ENCODE results near the gene ZNF335. TPM values are rescaled to one million over a fixed set of nuclear protein-coding genes. Genes with fewer than 3 reads are reported as not detected.

ZNF335 gene
- total and polyA plus RNA-seq, 12 donors, result 4.9 to 13.1 (median 7.3) TPM

DNA sequence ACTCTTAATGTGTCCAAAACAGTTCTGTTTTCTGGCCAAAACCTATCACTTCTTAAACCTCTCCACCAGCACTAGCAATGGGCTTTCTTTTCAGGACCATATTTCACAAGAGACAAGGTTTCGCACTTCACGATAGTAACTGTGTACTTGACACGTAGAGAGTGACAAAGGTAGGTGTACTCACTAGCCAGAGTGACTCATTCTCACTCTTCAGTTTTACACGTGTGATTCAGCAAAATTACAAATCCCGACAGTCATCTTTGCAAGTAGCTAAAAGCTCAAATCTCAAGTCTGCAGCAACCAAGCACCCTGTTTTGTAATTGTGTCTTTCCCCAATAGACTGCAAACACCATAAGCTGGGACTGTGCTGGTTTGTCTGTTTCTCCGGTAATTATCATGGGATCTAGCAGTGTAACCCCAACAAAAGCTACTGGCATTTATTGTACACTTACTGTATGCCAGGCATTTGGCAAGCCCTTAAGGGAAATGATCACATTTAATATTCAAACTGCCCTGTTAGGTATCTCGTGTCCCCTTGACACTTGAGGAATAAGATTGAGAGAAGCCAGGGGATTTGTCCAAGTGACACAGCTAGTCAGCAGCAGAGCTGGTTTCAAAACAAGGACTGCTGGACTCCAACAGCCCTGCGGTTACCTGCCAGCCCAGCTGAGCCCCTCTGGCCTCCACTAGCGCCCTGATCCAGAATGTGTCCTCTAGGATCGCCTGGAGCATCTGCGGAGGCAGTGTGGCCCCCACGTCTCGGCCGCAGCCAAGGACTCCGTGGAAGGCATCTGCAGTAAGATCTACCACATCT lies 27.6 kb downstream of the ZNF335 start:
- no peaks in the 10 kb centered on the region for H3K9me3 ChIP-seq
- H3K27me3 ChIP-seq, result no peaks in the 10 kb centered on the region
- H3K4me1 ChIP-seq, result peaks cover 0 to 38% (median 0%) of the 10 kb centered on the region in 9 donors
- WGBS, 2 donors, result 89 to 90% methylated on average over 15 of the region's 15 CpGs
- intact Hi-C loops (cut with DNase I), result loop anchor here in 1 of 10 donors (10.0 kb wide), 1 partner anchor 60 kb away; the partner anchor contains the start of genes SPATA25 and ZSWIM1
- peaks cover 0 to 100% (median 81%) of the 10 kb centered on the region in 9 donors for H3K36me3 ChIP-seq
- peak overlapping the region in 1 of 10 donors; percentile 36 for H3K27ac ChIP-seq
- ATAC-seq (no peak), DNase-seq (no peak)
- TF ChIP-seq, protein P1, sequence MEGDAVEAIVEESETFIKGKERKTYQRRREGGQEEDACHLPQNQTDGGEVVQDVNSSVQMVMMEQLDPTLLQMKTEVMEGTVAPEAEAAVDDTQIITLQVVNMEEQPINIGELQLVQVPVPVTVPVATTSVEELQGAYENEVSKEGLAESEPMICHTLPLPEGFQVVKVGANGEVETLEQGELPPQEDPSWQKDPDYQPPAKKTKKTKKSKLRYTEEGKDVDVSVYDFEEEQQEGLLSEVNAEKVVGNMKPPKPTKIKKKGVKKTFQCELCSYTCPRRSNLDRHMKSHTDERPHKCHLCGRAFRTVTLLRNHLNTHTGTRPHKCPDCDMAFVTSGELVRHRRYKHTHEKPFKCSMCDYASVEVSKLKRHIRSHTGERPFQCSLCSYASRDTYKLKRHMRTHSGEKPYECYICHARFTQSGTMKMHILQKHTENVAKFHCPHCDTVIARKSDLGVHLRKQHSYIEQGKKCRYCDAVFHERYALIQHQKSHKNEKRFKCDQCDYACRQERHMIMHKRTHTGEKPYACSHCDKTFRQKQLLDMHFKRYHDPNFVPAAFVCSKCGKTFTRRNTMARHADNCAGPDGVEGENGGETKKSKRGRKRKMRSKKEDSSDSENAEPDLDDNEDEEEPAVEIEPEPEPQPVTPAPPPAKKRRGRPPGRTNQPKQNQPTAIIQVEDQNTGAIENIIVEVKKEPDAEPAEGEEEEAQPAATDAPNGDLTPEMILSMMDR (IDR thresholded peaks at IDR 0.05), result no peak
- H3K4me3 ChIP-seq, result no peak overlapping the region

DNA sequence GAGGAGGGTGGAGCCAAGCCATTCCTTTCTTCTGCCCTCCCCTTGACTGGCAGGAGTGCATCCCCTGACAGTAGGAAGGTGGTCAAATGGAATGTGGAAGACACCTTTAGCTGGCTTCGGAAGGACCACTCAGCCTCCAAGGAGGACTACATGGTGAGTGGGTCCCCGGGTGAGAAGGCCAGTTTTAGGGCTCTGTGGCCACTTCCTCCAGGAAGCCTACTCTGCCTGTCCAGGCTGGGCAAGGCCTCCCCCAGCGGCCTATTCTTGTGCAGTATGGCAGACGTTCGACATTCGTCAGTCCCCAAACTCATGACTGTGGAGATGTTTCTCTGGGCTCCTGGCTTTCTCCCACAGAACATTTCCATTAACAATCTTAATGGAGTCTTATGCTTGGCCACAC lies 28.4 kb downstream of the ZNF335 start:
- intact Hi-C loops (cut with DNase I), result loop anchor here in 1 of 10 donors (10.0 kb wide), 1 partner anchor 59 kb away; the partner anchor contains the start of genes SPATA25 and ZSWIM1
- H3K27me3 ChIP-seq, result no peaks in the 10 kb centered on the region
- H3K4me1 ChIP-seq, result peaks cover 0 to 38% (median 0%) of the 10 kb centered on the region in 9 donors
- H3K27ac ChIP-seq, result peak overlapping the region in 1 of 10 donors; percentile 26
- H3K36me3 ChIP-seq, result peaks cover 0 to 100% (median 80%) of the 10 kb centered on the region in 9 donors
- TF ChIP-seq, protein P1 (IDR thresholded peaks at IDR 0.05), result no peak
- H3K9me3 ChIP-seq, result no peaks in the 10 kb centered on the region
- H3K4me3 ChIP-seq, result no peak overlapping the region
- ATAC-seq, result no peak
- DNase-seq, result no peak
- WGBS, 2 donors, result 92% methylated on average over 6 of the region's 6 CpGs

DNA sequence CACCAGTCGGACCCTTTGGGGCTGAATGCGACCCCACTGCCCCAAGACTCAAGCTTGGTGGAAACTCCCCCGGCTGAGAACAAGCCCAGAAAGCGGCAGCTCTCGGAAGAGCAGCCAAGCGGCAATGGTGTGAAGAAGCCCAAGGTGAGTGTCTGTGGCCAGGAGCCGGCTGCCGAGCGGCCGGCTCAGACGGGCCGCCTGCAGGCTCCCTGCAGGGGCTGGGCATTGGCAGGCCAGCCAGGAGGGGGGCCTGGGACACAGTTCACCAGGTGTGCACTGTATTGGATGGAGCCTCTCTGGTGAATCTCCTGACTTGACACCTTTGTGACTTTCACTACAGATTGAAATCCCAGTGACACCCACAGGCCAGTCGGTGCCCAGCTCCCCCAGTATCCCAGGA lies 31.5 kb downstream of the ZNF335 start:
- H3K36me3 ChIP-seq, result peaks cover 0 to 86% (median 70%) of the 10 kb centered on the region in 9 donors
- H3K4me1 ChIP-seq, result peaks cover 0 to 44% (median 14%) of the 10 kb centered on the region in 9 donors
- 91 to 94% methylated on average over 13 of the region's 13 CpGs for WGBS, 2 donors
- H3K27me3 ChIP-seq, result no peaks in the 10 kb centered on the region
- H3K27ac ChIP-seq, result no peak overlapping the region
- intact Hi-C loops (cut with DNase I), result loop anchor here in 1 of 10 donors (10.0 kb wide), 1 partner anchor 56 kb away; the partner anchor contains the start of genes SPATA25 and ZSWIM1
- H3K9me3 ChIP-seq, result no peaks in the 10 kb centered on the region
- ATAC-seq (no peak), DNase-seq (no peak)
- TF ChIP-seq, protein P1 (IDR thresholded peaks at IDR 0.05), result no peak
- no peak overlapping the region for H3K4me3 ChIP-seq

DNA sequence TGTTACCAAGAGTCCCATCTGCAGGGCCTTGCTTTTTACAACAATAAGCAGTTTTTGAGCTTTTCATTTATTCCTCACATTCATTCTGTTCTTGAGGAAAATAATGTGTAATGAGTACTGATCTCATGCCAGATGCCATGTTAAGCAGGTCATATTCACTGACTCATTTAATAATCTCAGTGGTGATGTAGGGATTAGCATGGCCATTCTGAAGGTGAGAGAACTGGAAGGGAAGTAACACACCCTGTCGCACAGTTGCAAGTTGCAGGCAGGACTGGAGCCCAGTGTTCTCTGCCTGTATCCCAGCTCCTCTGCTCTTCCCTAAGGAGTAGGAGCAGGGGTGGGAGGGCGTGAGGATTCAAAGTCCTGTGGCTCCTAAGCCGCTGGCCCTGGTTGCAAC lies 31.9 kb downstream of the ZNF335 start:
- H3K4me3 ChIP-seq, result no peak overlapping the region
- peaks cover 0 to 82% (median 66%) of the 10 kb centered on the region in 9 donors for H3K36me3 ChIP-seq
- no peak for DNase-seq
- no peak for ATAC-seq
- H3K4me1 ChIP-seq, result peaks cover 0 to 40% (median 14%) of the 10 kb centered on the region in 9 donors
- no peaks in the 10 kb centered on the region for H3K27me3 ChIP-seq
- no peak overlapping the region for H3K27ac ChIP-seq
- 92 to 97% methylated on average over 3 of the region's 3 CpGs for WGBS, 2 donors
- H3K9me3 ChIP-seq, result no peaks in the 10 kb centered on the region
- intact Hi-C loops (cut with DNase I), result loop anchor here in 1 of 10 donors (10.0 kb wide), 1 partner anchor 55 kb away; the partner anchor contains the start of genes SPATA25 and ZSWIM1
- TF ChIP-seq, protein P1 (IDR thresholded peaks at IDR 0.05), result no peak

All from heart right ventricle (tissue), 16 donors.